HCT116 (cell line): ENCODE data around the gene CKB. TPM values are rescaled to one million over a fixed set of nuclear protein-coding genes. Genes with fewer than 3 reads are reported as not detected.

ENCODE experiments used
- ATAC-seq: fragments of 200-7000 bp; cut with Tn5 transposase; 2 replicates; pipeline ENCODE4 v1.9.1; 2020; ENCODE audit warnings: mild to moderate bottlenecking, moderate library complexity
- BruUV-seq: library from RNA; stranded (reverse); fragments of 400-500 nt; replicated peaks from 2 replicates; lab custom pipeline; 2021; lab: Mats Ljungman, UMichigan
- CTCF ChIA-PET: fragments of 300-600 bp; sonication (Branson Sonifier 250); formaldehyde crosslinking; loops from one replicate; lab custom pipeline; 2021; ENCODE audit warnings: antibody characterized with exemption; lab: Charles Lee
- POLR2A ChIA-PET: fragments of 300-600, 350-600 bp; sonication (Branson Sonifier 250); formaldehyde crosslinking; loops from one replicate; lab custom pipeline; 2021; ENCODE audit warnings: antibody characterized with exemption; lab: Charles Lee
- RAD21 ChIA-PET, 2 experiments: fragments of 300-600 bp; sonication (Branson Sonifier 250); formaldehyde crosslinking; loops; one replicate each; lab custom pipeline; 2023; ENCODE audit warnings: low total read pairs in 2 of 2; ENCODE audit not compliant: uncharacterized antibody in 2 of 2, unreplicated experiment in 2 of 2, low non-redundant PET in 1 of 2; lab: Charles Lee
- DNase-seq: peaks from one replicate; pipeline ENCODE4 v3.0.0-alpha.2; 2010; ENCODE audit warnings: low read depth, low spot score
- H2AFZ ChIP-seq: fragments of 200-600 bp; shearing (Covaris generic), sonication (generic); 2 replicates; pipeline ENCODE4 v1.6.1; 2017; ENCODE audit warnings: low read depth, mixed run types, mixed read lengths, antibody characterized with exemption, low read length; ENCODE audit not compliant: poor library complexity, severe bottlenecking
- H3K27ac ChIP-seq: 2 replicates; pipeline ENCODE4 v1.5.1; 2012; ENCODE audit warnings: low read depth, low read length
- H3K27me3 ChIP-seq: fragments of 200-600 bp; sonication (generic); 2 replicates; pipeline ENCODE4 v1.6.1; 2016; ENCODE audit warnings: mixed run types, low read length, mixed read lengths; ENCODE audit not compliant: insufficient read depth
- H3K36me3 ChIP-seq, 2 experiments: fragments of 200-500 bp in 1 of 2; fragments of 200-600 bp in 1 of 2; sonication (Bioruptor generic) in 1 of 2; sonication (generic) in 1 of 2; 2 replicates each; pipeline versions ENCODE4 v1.5.1 to v1.6.1; 2014 to 2016; ENCODE audit warnings: low read length in 2 of 2, inconsistent platforms in 1 of 2, mixed read lengths in 1 of 2, mixed run types in 1 of 2; ENCODE audit not compliant: insufficient read depth in 2 of 2, control insufficient read depth in 1 of 2
- H3K4me1 ChIP-seq, 2 experiments: fragments of 200-600 bp in 1 of 2; sonication (generic) in 1 of 2; 2 replicates each; pipeline versions ENCODE4 v1.5.1 to v1.6.1; 2012 to 2017; ENCODE audit warnings: low read length in 2 of 2, inconsistent platforms in 1 of 2, mild to moderate bottlenecking in 1 of 2, mixed read lengths in 1 of 2, mixed run types in 1 of 2, moderate library complexity in 1 of 2; ENCODE audit not compliant: insufficient read depth in 2 of 2, control insufficient read depth in 1 of 2
- H3K4me2 ChIP-seq: fragments of 200-600 bp; sonication (generic); 2 replicates; pipeline ENCODE4 v1.6.1; 2017; ENCODE audit warnings: mixed run types, low read length, mixed read lengths
- H3K4me3 ChIP-seq, 2 experiments: fragments of 200-600 bp in 1 of 2; sonication (generic) in 1 of 2; replicated peaks in 1 of 2; 2 replicates each; pipeline ENCODE4 v1.5.1; 2011 to 2016; ENCODE audit warnings: low read length in 2 of 2, control low read depth in 1 of 2, low read depth in 1 of 2, mild to moderate bottlenecking in 1 of 2, mixed read lengths in 1 of 2, mixed run types in 1 of 2
- H3K79me2 ChIP-seq: fragments of 200-600 bp; sonication (generic); 2 replicates; pipeline ENCODE4 v1.6.1; 2017; ENCODE audit warnings: mild to moderate bottlenecking, mixed run types, low read length, moderate library complexity, mixed read lengths; ENCODE audit not compliant: insufficient read depth
- H3K9ac ChIP-seq: fragments of 200-600 bp; sonication (generic); 2 replicates; pipeline ENCODE4 v1.6.1; 2016; ENCODE audit warnings: low read length, mixed read lengths
- H3K9me2 ChIP-seq: fragments of 200-600 bp; sonication (generic), shearing (Covaris generic); 2 replicates; pipeline ENCODE4 v1.6.1; 2017; ENCODE audit warnings: mixed run types, mild to moderate bottlenecking, moderate library complexity; ENCODE audit not compliant: insufficient read depth
- H3K9me3 ChIP-seq, 2 experiments: fragments of 200-500 bp in 1 of 2; fragments of 200-600 bp in 1 of 2; sonication (Bioruptor generic) in 1 of 2; sonication (generic) in 1 of 2; 2 replicates each; pipeline ENCODE4 v1.6.1; 2014 to 2017; ENCODE audit warnings: low read length in 2 of 2, mixed read lengths in 2 of 2, inconsistent platforms in 1 of 2, low read depth in 1 of 2, mild to moderate bottlenecking in 1 of 2, mixed run types in 1 of 2, moderate library complexity in 1 of 2; ENCODE audit not compliant: control insufficient read depth in 1 of 2, insufficient read depth in 1 of 2
- H4K20me1 ChIP-seq: fragments of 200-600 bp; sonication (generic), shearing (Covaris generic); 2 replicates; pipeline ENCODE4 v1.6.1; 2017; ENCODE audit warnings: mixed run types, mild to moderate bottlenecking, moderate library complexity; ENCODE audit not compliant: insufficient read depth
- EGR1 ChIP-seq: IDR thresholded peaks from 2 replicates; pipeline ENCODE4 v1.6.1; 2012; ENCODE audit warnings: low read depth
- ZFX ChIP-seq: fragments of 450-650 bp; IDR thresholded peaks from 2 replicates; pipeline ENCODE4 v1.6.1; 2017
- intact Hi-C: fragments of 100-400 bp; cut with micrococcal nuclease; formaldehyde crosslinking; loops from 2 replicates; pipeline ENCODE4 v1.10.0; 2022
- total RNA-seq: library from RNA; stranded (reverse); gene quantifications from one replicate; pipeline ENCODE4 v1.2.1, GENCODE V29; 2021; ENCODE audit not compliant: unreplicated experiment

The CKB gene
- total RNA-seq, 1 experiment from 2014 or later: 605 TPM

- no peak overlapping the region for H3K27ac ChIP-seq
- POLR2A ChIA-PET: interaction anchor here (0.6 to 2.6 kb wide), 2 partner anchors 25 to 27 kb away, joined by 3 to 12 read pairs; no protein-coding TSS in a partner anchor
- RAD21 ChIA-PET: interaction anchor here (1.0 to 2.0 kb wide), 3 partner anchors 25 to 27 kb away, joined by 5 to 6 read pairs (median 5); no protein-coding TSS in a partner anchor
- no peak for DNase-seq
- CTCF ChIA-PET: interaction anchor here (0.6 to 3.1 kb wide), 8 partner anchors 11 to 441 kb away, joined by 3 to 38 read pairs (median 4); partner anchors contain the start of gene CKB
- no peak overlapping the region for H3K4me3 ChIP-seq
- ATAC-seq: no peak
- H3K9ac ChIP-seq: no peak overlapping the region
- no peaks in the 10 kb centered on the region for H3K9me3 ChIP-seq
- H3K79me2 ChIP-seq: no peaks in the 10 kb centered on the region
- no TSS peak for BruUV-seq
- peaks cover 17 to 31% of the 10 kb centered on the region in 2 experiments for H3K4me1 ChIP-seq
- H3K36me3 ChIP-seq: no peaks in the 10 kb centered on the region
- no peaks in the 10 kb centered on the region for H3K27me3 ChIP-seq
- H3K4me2 ChIP-seq: no peak overlapping the region
- TF ChIP-seq EGR1: no peak
- H3K9me2 ChIP-seq: no peaks in the 10 kb centered on the region
- no peaks in the 10 kb centered on the region for H4K20me1 ChIP-seq
- no peak overlapping the region for H2AFZ ChIP-seq
- intact Hi-C loops: loop anchor here (1.0 kb wide), 2 partner anchors 28 to 46 kb away; no protein-coding TSS in a partner anchor
Measured at GRCh38 chr14:103545915-103546651, 23.5 kb upstream of the CKB start.

GRCh38 chr14:103545219-103545914 lies 22.7 kb upstream of the CKB start:
- no peaks in the 10 kb centered on the region for H3K36me3 ChIP-seq
- intact Hi-C loops: no loop called here
- POLR2A ChIA-PET: interaction anchor here (2.6 kb wide), 1 partner anchor 24 kb away, joined by 12 read pairs; no protein-coding TSS in a partner anchor
- H3K79me2 ChIP-seq: no peaks in the 10 kb centered on the region
- H3K27ac ChIP-seq: no peak overlapping the region
- no peaks in the 10 kb centered on the region for H3K9me3 ChIP-seq
- ATAC-seq (no peak), DNase-seq (no peak)
- BruUV-seq: no TSS peak
- H3K27me3 ChIP-seq: no peaks in the 10 kb centered on the region
- RAD21 ChIA-PET: no interaction called here
- H3K4me2 ChIP-seq: no peak overlapping the region
- H3K4me3 ChIP-seq: no peak overlapping the region
- no peak overlapping the region for H2AFZ ChIP-seq
- no peaks in the 10 kb centered on the region for H3K9me2 ChIP-seq
- CTCF ChIA-PET: interaction anchor here (1.2 to 3.1 kb wide), 2 partner anchors 24 to 27 kb away, joined by 5 to 38 read pairs; no protein-coding TSS in a partner anchor
- no peak for TF ChIP-seq ZFX
- TF ChIP-seq, all 23 proteins: peak for 0
- Histone ChIP-seq H3K4me1 (peaks cover 24 to 32% of the 10 kb centered on the region in 2 experiments), H3K9ac (no peak overlapping the region), H4K20me1 (no peaks in the 10 kb centered on the region)
